BLaER1 treated with 17β-estradiol and CSF1 and Interleukin-3, amounts not matched to agents 10 nM and 100 nM (cell line): ENCODE results near the gene FAM168A.
A peak's percentile ranks its signal among the peaks of the same experiment; 100 is the strongest.

Experiments used
- H3K27ac ChIP-seq, 11 experiments: shearing (Covaris generic); formaldehyde crosslinking; 2 replicates each; pipeline ENCODE4 v1.8.1; 2022
- H3K27me3 ChIP-seq, 11 experiments: shearing (Covaris generic); formaldehyde crosslinking; 2 replicates each; pipeline ENCODE4 v1.8.1; 2022
- H3K36me3 ChIP-seq, 11 experiments: shearing (Covaris generic); formaldehyde crosslinking; 2 replicates each; pipeline ENCODE4 v1.8.1; 2022
- H3K4me1 ChIP-seq, 10 experiments: shearing (Covaris generic); formaldehyde crosslinking; 2 replicates each; pipeline ENCODE4 v1.8.1; 2022
- H3K4me2 ChIP-seq, 11 experiments: shearing (Covaris generic); formaldehyde crosslinking; 2 replicates each; pipeline ENCODE4 v1.8.1; 2022
- H3K4me3 ChIP-seq, 10 experiments: shearing (Covaris generic); formaldehyde crosslinking; 2 replicates each; pipeline ENCODE4 v1.8.1; 2022
- H3K9ac ChIP-seq, 11 experiments: shearing (Covaris generic); formaldehyde crosslinking; 2 replicates each; pipeline ENCODE4 v1.8.1; 2022
- H3K9me3 ChIP-seq, 11 experiments: shearing (Covaris generic); formaldehyde crosslinking; replicated peaks in 1 of 11; 2 replicates each; pipeline ENCODE4 v1.8.1; 2022
- H4K20me1 ChIP-seq, 11 experiments: shearing (Covaris generic); formaldehyde crosslinking; 2 replicates each; pipeline ENCODE4 v1.8.1; 2022
- Cebpa-rat ChIP-seq, 11 experiments: shearing (Covaris generic); IDR thresholded peaks; 2 replicates each; pipeline ENCODE4 v1.8.1; 2022

FAM168A gene

DNA sequence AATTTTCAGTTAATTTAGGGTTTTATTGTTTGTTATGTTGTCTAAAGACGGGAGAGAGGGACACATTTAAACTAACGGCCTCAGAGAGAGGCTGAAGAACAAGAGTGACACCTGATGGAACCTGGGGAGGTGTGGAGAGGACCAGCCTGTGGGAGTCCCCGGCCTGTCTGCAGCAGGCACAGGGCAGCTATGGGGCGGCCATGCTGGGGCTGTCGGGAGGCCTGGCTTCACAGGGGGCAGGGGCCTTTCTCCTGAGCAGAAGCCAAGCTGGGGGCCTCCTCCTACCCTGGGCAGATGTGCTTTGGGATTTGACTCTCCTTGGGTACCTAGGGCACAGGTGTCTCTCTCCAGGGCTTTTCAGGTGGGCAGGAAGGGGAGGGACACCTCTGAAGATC lies 199.8 kb downstream of the FAM168A start:
- H3K9ac ChIP-seq = peak overlapping the region in 5 of 11 experiments; percentile 16 to 54 (median 33); a peak in 4 of 22 replicates
- H4K20me1 ChIP-seq = peaks cover 15 to 97% (median 70%) of the 10 kb centered on the region in 11 experiments
- H3K9me3 ChIP-seq = no peaks in the 10 kb centered on the region
- H3K4me3 ChIP-seq = no peak overlapping the region
- H3K27ac ChIP-seq = no peak overlapping the region
- H3K4me2 ChIP-seq = peak overlapping the region in 9 of 11 experiments; percentile 33 to 66 (median 61); a peak in 12 of 22 replicates
- H3K4me1 ChIP-seq = peaks cover 23 to 38% (median 30%) of the 10 kb centered on the region in 10 experiments
- H3K36me3 ChIP-seq = peaks cover 56 to 91% (median 74%) of the 10 kb centered on the region in 11 experiments
- H3K27me3 ChIP-seq = no peaks in the 10 kb centered on the region
- TF ChIP-seq Cebpa-rat (IDR thresholded peaks at IDR 0.05) = no peak

DNA sequence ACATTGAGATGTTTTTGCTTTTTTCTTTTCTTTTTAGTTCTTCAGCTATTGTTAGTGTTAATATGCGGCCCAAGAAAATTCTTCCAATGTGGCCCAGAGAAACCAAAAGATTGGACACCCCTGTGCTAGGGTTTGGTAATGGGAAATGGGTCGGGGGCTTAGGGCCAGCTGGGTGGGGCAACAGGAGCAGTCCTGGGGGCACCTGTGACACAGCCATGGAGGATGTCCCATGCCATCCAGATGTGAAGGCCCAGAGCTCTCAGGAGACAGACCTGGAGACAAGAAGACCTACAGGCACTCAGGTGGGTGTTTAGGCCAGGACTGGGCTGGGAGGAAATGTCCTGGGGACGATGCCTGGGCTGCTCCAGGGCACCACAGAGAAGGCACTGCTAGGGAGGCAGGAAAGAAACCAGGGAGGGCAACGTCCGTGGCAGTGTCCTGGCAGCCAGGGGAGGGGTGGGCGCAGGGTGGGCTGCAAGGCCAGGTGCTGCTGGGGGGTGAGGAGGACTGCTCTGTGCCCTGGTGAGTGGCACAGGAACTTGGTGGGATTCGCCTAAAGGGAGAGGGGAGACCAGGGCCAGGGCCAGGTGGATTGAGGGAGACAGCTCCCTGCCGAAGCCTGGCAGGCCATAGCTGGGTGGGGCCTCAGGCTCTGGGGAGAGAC lies 200.3 kb downstream of the FAM168A start:
- H3K36me3 ChIP-seq = peaks cover 59 to 94% (median 79%) of the 10 kb centered on the region in 11 experiments
- no peak for TF ChIP-seq Cebpa-rat (IDR thresholded peaks at IDR 0.05)
- H3K9ac ChIP-seq = peak overlapping the region in 4 of 11 experiments; percentile 23 to 54 (median 35); a peak in 3 of 22 replicates
- H3K4me2 ChIP-seq = peak overlapping the region in 4 of 11 experiments; percentile 61 to 66 (median 63); a peak in 4 of 22 replicates
- no peak overlapping the region for H3K27ac ChIP-seq
- H3K27me3 ChIP-seq = no peaks in the 10 kb centered on the region
- H4K20me1 ChIP-seq = peaks cover 20 to 97% (median 76%) of the 10 kb centered on the region in 11 experiments
- peaks cover 23 to 42% (median 36%) of the 10 kb centered on the region in 10 experiments for H3K4me1 ChIP-seq
- H3K9me3 ChIP-seq = no peaks in the 10 kb centered on the region
- no peak overlapping the region for H3K4me3 ChIP-seq

DNA sequence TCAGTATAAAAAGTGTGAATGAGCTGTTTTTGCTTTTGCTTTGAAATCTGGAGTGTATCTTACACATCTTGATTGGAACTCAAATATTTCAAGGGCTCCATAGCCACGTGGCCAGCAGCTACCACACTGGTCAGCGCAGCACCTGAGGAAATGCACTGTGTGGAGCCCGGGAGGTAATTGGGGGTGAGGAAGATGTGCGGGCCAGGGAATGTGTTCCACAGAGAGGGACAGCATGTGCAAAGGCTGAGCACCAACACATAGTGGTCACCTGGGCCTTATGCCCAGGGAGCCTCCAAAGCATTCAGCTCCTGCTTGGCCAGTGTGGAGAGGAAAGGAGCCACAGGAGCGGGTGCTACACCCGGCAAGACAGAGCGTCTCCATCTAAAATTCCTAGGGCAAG lies 200.9 kb downstream of the FAM168A start:
- no peak for TF ChIP-seq Cebpa-rat (IDR thresholded peaks at IDR 0.05)
- Histone ChIP-seq H3K4me3 (no peak overlapping the region), H3K9me3 (no peaks in the 10 kb centered on the region), H3K27me3 (no peaks in the 10 kb centered on the region), H3K9ac (peak overlapping the region in 1 of 11 experiments; percentile 48; a peak in 1 of 22 replicates), H3K4me2 (no peak overlapping the region), H4K20me1 (peaks cover 26 to 97% (median 80%) of the 10 kb centered on the region in 11 experiments), H3K4me1 (peaks cover 28 to 48% (median 42%) of the 10 kb centered on the region in 10 experiments), H3K27ac (no peak overlapping the region), H3K36me3 (peaks cover 64 to 94% (median 82%) of the 10 kb centered on the region in 11 experiments)

DNA sequence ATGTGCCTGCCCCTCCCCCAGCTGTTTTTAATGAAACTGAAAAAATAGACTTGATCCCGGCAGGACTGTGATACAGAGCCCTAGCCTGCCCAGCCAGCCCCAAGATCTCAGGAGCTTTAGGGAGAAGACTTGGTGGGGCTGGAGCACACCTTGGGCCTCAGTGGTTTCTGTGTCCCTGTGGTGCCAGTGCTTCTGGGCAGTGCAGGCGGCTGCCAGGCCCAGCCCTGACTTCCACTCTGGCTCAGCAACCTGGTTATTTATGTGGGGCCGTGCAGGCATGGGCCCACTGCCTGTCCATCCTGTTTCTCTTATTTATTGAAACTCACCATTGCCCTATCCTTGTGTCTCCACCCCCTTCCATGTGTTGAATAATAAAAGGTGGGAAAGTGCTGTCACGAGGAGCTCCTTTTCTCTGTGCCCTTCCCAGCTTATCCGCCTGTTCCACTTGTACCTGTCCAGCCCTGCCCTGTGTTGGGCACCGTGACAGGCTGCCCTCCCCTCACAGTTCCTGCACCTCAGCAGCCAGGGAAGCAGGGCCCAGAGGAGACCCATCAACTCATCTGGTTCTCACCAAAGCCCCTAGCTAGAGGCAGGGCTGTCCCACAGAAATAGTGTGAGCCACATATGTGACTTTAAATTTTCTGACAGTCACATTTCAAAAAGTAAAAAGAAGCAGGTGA lies 201.5 kb downstream of the FAM168A start:
- Histone ChIP-seq H3K27ac (no peak overlapping the region), H3K9ac (peak overlapping the region in 3 of 11 experiments; percentile 11 to 48 (median 25); a peak in 2 of 22 replicates), H3K4me1 (peaks cover 34 to 54% (median 48%) of the 10 kb centered on the region in 10 experiments), H3K36me3 (peaks cover 62 to 94% (median 82%) of the 10 kb centered on the region in 11 experiments), H3K4me2 (no peak overlapping the region), H4K20me1 (peaks cover 28 to 97% (median 85%) of the 10 kb centered on the region in 11 experiments), H3K27me3 (no peaks in the 10 kb centered on the region), H3K9me3 (no peaks in the 10 kb centered on the region), H3K4me3 (no peak overlapping the region)
- TF ChIP-seq Cebpa-rat (IDR thresholded peaks at IDR 0.05) = no peak

DNA sequence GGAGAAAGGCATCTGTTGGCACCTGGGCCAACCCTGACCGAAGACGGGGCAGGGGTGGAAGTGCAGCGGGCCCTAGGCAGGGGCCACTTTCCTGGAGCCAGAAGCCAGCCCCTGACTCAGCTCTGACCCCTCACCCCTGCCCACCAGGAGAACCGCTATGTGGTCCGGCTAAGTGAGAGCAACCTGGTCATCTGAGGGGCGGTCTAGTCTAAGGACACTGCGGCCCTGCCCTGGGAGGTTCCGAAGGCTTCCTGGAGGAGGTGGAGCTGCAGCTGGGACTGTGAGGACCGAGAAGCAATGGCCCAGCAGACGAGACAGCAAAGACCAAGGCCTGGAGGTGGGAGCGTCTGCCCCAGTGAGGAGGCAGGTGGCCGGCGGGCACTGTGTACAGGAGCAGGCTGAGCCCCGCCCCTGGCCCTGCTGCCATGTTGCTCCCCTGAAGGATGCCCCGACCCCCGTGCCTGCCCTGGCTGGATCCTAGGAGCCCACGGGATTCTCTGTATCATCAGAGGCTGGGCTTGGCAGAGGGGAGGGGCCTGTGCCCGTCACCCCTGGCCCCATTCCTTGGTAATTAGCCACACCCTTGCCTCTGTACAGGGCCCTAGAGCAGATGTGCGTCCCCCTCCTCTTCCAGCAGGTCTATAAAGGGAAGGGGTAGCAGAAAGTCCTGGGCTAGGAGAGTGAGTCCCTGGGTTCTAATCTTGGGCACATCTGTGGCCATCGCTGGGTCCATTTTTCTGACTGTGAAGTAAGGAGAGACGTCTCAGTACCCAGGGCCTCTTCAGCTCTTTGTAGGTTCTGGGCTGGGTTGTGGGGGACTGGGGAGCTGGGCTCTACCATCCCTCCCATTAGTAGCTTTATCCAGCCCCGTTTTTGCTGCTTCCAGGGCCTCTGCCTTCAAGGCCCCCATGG lies 202.4 kb downstream of the FAM168A start:
- no peak overlapping the region for H3K4me2 ChIP-seq
- peak overlapping the region in 5 of 11 experiments; percentile 11 to 48 (median 24); a peak in 3 of 22 replicates for H3K9ac ChIP-seq
- no peaks in the 10 kb centered on the region for H3K27me3 ChIP-seq
- no peak overlapping the region for H3K27ac ChIP-seq
- H4K20me1 ChIP-seq = peaks cover 37 to 100% (median 93%) of the 10 kb centered on the region in 11 experiments
- peaks cover 42 to 62% (median 56%) of the 10 kb centered on the region in 10 experiments for H3K4me1 ChIP-seq
- H3K4me3 ChIP-seq = no peak overlapping the region
- no peaks in the 10 kb centered on the region for H3K9me3 ChIP-seq
- H3K36me3 ChIP-seq = peaks cover 70 to 98% (median 87%) of the 10 kb centered on the region in 11 experiments
- no peak for TF ChIP-seq Cebpa-rat (IDR thresholded peaks at IDR 0.05)

DNA sequence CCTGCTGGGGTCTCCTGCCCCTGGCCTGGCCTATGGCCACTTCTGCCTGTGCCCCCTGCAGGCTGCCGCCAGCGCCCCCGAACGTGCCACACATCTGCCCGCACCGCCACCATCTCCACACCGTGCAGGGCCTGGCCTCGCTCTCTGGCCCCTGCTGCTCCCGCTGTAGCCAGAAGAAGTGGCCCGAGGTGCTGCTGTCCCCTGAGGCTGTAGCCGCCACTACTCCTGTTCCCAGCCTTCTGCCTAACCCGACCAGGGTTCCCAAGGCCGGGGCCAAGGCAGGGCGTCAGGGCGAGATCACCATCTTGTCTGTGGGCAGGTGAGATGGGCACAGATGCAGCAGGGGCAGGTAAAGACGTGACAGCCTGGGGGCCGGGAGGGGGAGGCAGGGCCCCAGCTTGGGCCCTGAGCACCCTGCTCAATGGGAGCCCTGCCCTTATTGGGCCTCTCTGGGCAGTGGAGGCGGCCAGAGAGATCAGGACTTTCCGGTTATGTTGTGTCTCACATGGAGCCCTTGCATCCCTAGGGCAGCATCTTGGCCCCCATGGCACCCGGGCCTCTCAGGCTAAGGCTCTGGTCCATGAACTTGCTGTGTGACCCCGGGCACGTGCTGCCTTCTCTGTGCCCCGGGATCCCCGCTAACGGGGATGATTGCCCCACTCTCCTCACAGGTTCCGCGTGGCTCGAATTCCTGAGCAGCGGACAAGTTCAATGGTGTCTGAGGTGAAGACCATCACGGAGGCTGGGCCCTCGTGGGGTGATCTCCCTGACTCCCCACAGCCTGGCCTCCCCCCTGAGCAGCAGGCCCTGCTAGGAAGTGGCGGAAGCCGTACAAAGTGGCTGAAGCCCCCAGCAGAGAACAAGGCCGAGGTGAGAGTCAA lies 203.3 kb downstream of the FAM168A start:
- H3K4me3 ChIP-seq = no peak overlapping the region
- peak overlapping the region in 3 of 11 experiments; percentile 23 to 25 (median 24); a peak in 2 of 22 replicates for H3K9ac ChIP-seq
- no peaks in the 10 kb centered on the region for H3K27me3 ChIP-seq
- peaks cover 51 to 68% (median 57%) of the 10 kb centered on the region in 10 experiments for H3K4me1 ChIP-seq
- H3K9me3 ChIP-seq = no peaks in the 10 kb centered on the region
- 0 out of 22 replicates have a peak overlapping the region, but pooled peaks of 1 of the 11 experiments have one; percentile 10 for H3K27ac ChIP-seq
- peaks cover 73 to 100% (median 92%) of the 10 kb centered on the region in 11 experiments for H3K36me3 ChIP-seq
- no peak for TF ChIP-seq Cebpa-rat (IDR thresholded peaks at IDR 0.05)
- no peak overlapping the region for H3K4me2 ChIP-seq
- H4K20me1 ChIP-seq = peaks cover 46 to 100% (median 95%) of the 10 kb centered on the region in 11 experiments

DNA sequence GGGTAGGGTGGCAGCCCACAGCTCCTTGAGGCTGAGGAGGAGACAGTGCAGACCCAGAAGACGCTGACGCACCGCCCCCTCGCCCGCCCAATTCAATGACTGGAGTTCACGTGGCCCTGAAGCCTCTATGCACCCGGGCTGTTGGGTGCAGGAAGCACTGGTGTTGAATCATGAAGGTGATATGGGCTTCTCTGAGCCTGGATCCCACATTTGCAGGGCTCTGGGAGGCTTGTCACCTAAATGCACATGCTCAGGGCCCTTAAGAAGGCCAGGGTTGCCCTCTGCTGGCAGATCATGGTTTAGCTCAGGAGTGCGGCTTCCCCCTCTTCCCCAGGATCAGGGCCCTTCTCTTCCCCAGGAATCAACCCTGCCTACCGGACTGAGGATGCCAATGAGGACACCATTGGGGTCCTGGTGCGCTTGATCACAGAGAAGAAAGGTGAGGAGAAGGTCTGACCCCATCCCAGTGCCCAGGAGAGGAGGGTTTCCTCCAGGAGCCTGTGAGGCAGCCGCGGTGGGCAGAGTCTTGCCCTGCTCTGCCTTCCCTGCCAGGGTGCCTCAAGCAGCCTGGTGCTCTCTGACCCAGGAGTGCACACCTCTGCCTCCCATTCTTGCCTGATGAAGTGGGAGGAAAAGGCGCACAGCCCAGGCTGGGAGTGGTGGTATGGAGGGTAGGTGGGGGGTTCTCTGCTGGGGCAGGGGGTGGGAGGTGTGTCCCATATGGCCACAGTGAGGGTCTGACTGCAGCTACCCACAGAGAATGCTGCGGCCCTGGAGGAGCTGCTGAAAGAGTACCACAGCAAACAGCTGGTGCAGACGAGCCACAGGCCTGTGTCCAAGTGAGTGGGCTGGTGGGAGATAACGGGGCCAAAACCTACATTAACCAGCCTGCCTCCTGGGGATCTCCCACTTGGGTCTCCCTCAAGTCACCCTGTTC lies 204.2 kb downstream of the FAM168A start:
- no peak for TF ChIP-seq Cebpa-rat (IDR thresholded peaks at IDR 0.05)
- Histone ChIP-seq H3K4me2 (peak overlapping the region; percentile 60 to 100 (median 97)), H3K9ac (peak overlapping the region in 10 of 11 experiments; percentile 49 to 98 (median 60); a peak in 19 of 22 replicates), H3K4me3 (no peak overlapping the region), H3K27me3 (no peaks in the 10 kb centered on the region), H3K9me3 (no peaks in the 10 kb centered on the region), H3K36me3 (peaks cover 68 to 98% (median 88%) of the 10 kb centered on the region in 11 experiments), H3K4me1 (peaks cover 55 to 68% (median 58%) of the 10 kb centered on the region in 10 experiments), H4K20me1 (peaks cover 49 to 100% (median 97%) of the 10 kb centered on the region in 11 experiments), H3K27ac (peak overlapping the region; percentile 38 to 98 (median 58); a peak in 20 of 22 replicates)
